IMR-90 (cell line): ENCODE measurements around the gene NPAS3. TPM values are rescaled to one million over a fixed set of nuclear protein-coding genes. Genes with fewer than 3 reads are reported as not detected.

Experiments used
- ATAC-seq: fragments of 200-7000 bp; cut with Tn5 transposase; 2 replicates; pipeline ENCODE4 v1.9.1; 2020; ENCODE audit warnings: low read depth, mild to moderate bottlenecking, moderate library complexity
- BruUV-seq: library from RNA; stranded (reverse); fragments of 400-500 nt; replicated peaks from 2 replicates; lab custom pipeline; 2021; lab: Mats Ljungman, UMichigan
- CTCF ChIA-PET: fragments of 300-600 bp; formaldehyde crosslinking; extraction: SDS; loops from one replicate; lab custom pipeline; 2021; ENCODE audit warnings: antibody characterized with exemption; lab: Yijun Ruan, JAX
- POLR2A ChIA-PET: fragments of 300-600 bp; sonication (Branson Sonifier 250); formaldehyde crosslinking; loops from one replicate; lab custom pipeline; 2022; ENCODE audit warnings: antibody characterized with exemption; ENCODE audit not compliant: unreplicated experiment; lab: Charles Lee
- DNase-seq: peaks from one replicate; pipeline ENCODE4 v3.0.0; 2013
- H2AFZ ChIP-seq: replicated peaks from 2 replicates; pipeline ENCODE3; 2013; ENCODE audit warnings: low read length, mild to moderate bottlenecking; ENCODE audit not compliant: poor library complexity
- H2AK5ac ChIP-seq: 2 replicates; pipeline ENCODE4 v1.6.1; 2013; ENCODE audit warnings: low read depth, low read length, inconsistent platforms
- H2AK9ac ChIP-seq: replicated peaks from 2 replicates; pipeline ENCODE3; 2013; ENCODE audit warnings: mild to moderate bottlenecking, low read depth, low read length, moderate library complexity; ENCODE audit not compliant: poor library complexity
- H2BK120ac ChIP-seq: 2 replicates; pipeline ENCODE4 v1.6.1; 2013; ENCODE audit warnings: low read depth, low read length, inconsistent platforms
- H2BK15ac ChIP-seq: 3 replicates; pipeline ENCODE4 v1.6.1; 2013; ENCODE audit warnings: low read depth, low read length, inconsistent platforms
- H2BK20ac ChIP-seq: 2 replicates; pipeline ENCODE4 v1.6.1; 2013; ENCODE audit warnings: low read depth, mild to moderate bottlenecking, inconsistent platforms, low read length, moderate library complexity
- H2BK5ac ChIP-seq: 2 replicates; pipeline ENCODE4 v1.6.1; 2013; ENCODE audit warnings: mild to moderate bottlenecking, low read depth, low read length, inconsistent platforms; ENCODE audit not compliant: poor library complexity, severe bottlenecking
- H3K14ac ChIP-seq: replicated peaks from 2 replicates; pipeline ENCODE4 v1.6.1; 2013; ENCODE audit warnings: low read depth, low read length, inconsistent platforms
- H3K18ac ChIP-seq: 2 replicates; pipeline ENCODE4 v1.6.1; 2013; ENCODE audit warnings: low read depth, low read length, control low read depth
- H3K23ac ChIP-seq: 2 replicates; pipeline ENCODE4 v1.6.1; 2013; ENCODE audit warnings: low read depth, low read length, inconsistent platforms
- H3K27ac ChIP-seq: 2 replicates; pipeline ENCODE4 v1.5.1; 2013; ENCODE audit warnings: mild to moderate bottlenecking, control low read depth, low read length; ENCODE audit not compliant: insufficient read depth
- H3K27me3 ChIP-seq: 2 replicates; pipeline ENCODE4 v1.6.1; 2013; ENCODE audit warnings: low read length; ENCODE audit not compliant: control insufficient read depth, insufficient read depth
- H3K36me3 ChIP-seq: 2 replicates; pipeline ENCODE4 v1.6.1; 2013; ENCODE audit warnings: low read length, mixed read lengths; ENCODE audit not compliant: control insufficient read depth, insufficient read depth
- H3K4ac ChIP-seq: 2 replicates; pipeline ENCODE4 v1.6.1; 2013; ENCODE audit warnings: low read depth, low read length, inconsistent platforms
- H3K4me1 ChIP-seq: 2 replicates; pipeline ENCODE4 v1.6.1; 2013; ENCODE audit warnings: low read length, mixed read lengths; ENCODE audit not compliant: control insufficient read depth, insufficient read depth
- H3K4me2 ChIP-seq: 2 replicates; pipeline ENCODE4 v1.6.1; 2013; ENCODE audit warnings: low read depth, mild to moderate bottlenecking, control low read depth, low read length, moderate library complexity
- H3K4me3 ChIP-seq: 2 replicates; pipeline ENCODE4 v1.5.1; 2013; ENCODE audit warnings: low read depth, mild to moderate bottlenecking, control low read depth, low read length, moderate library complexity; ENCODE audit not compliant: insufficient read depth
- H3K56ac ChIP-seq: 2 replicates; pipeline ENCODE4 v1.6.1; 2013; ENCODE audit warnings: low read length, inconsistent platforms; ENCODE audit not compliant: insufficient read depth; ENCODE audit errors: extremely low read depth
- H3K79me1 ChIP-seq, 2 experiments: 2 replicates each; pipeline ENCODE4 v1.6.1; 2013; ENCODE audit warnings: low read length in 2 of 2, inconsistent platforms in 1 of 2, low read depth in 1 of 2
- H3K9ac ChIP-seq: 2 replicates; pipeline ENCODE4 v1.6.1; 2013; ENCODE audit warnings: low read depth, low read length, control low read depth
- H3K9me1 ChIP-seq: 2 replicates; pipeline ENCODE4 v1.6.1; 2013; ENCODE audit warnings: low read length, inconsistent platforms; ENCODE audit not compliant: insufficient read depth
- H3K9me3 ChIP-seq: 2 replicates; pipeline ENCODE4 v1.6.1; 2013; ENCODE audit warnings: low read length; ENCODE audit not compliant: control insufficient read depth, insufficient read depth
- H4K20me1 ChIP-seq: 2 replicates; pipeline ENCODE4 v1.6.1; 2013; ENCODE audit warnings: low read length, inconsistent platforms; ENCODE audit not compliant: insufficient read depth
- H4K5ac ChIP-seq: 2 replicates; pipeline ENCODE4 v1.6.1; 2013; ENCODE audit warnings: mild to moderate bottlenecking, low read depth, low read length, control low read depth
- H4K8ac ChIP-seq, 2 experiments: 2 replicates each; pipeline ENCODE4 v1.6.1; 2013; ENCODE audit warnings: low read depth in 2 of 2, low read length in 2 of 2, control low read depth in 1 of 2, inconsistent platforms in 1 of 2
- H4K91ac ChIP-seq: 2 replicates; pipeline ENCODE4 v1.6.1; 2013; ENCODE audit warnings: low read depth, low read length, inconsistent platforms; ENCODE audit not compliant: insufficient read depth
- MAZ ChIP-seq: IDR thresholded peaks from 2 replicates; pipeline ENCODE4 v1.6.1; 2012; ENCODE audit warnings: low read depth, mild to moderate bottlenecking, low read length, improper control_type of control experiment, moderate library complexity, borderline replicate concordance
- NFE2L2 ChIP-seq: fragments of 150-350 bp; IDR thresholded peaks from 2 replicates; pipeline ENCODE4 v1.6.1; 2016; ENCODE audit warnings: low read depth, mild to moderate bottlenecking, low read length
- RAD21 ChIP-seq: IDR thresholded peaks from 2 replicates; pipeline ENCODE4 v1.6.1; 2012; ENCODE audit warnings: low read length, improper control_type of control experiment
- RFX5 ChIP-seq: IDR thresholded peaks from 2 replicates; pipeline ENCODE4 v1.8.0; 2012; ENCODE audit warnings: low read depth, mild to moderate bottlenecking, low read length, moderate library complexity
- WGBS, 2 experiments: methylation state at CpG; one replicate each; pipeline versions ENCODE4 v1.1.5 to v1.1.7; 2013; ENCODE audit warnings: missing lambda C conversion rate in 2 of 2; ENCODE audit not compliant: insufficient read length in 1 of 2; ENCODE audit errors: extremely low coverage in 2 of 2; 5-methylcytosine and 5-hydroxymethylcytosine counted together
- dilution Hi-C: fragments of 300-500 bp; cut with HindIII; formaldehyde crosslinking; loops from one replicate; pipeline ENCODE4 v1.14.3; 2018; ENCODE audit warnings: low sequenced_read_pairs; ENCODE audit not compliant: unreplicated experiment
- in situ Hi-C: fragments of 300-500 bp; cut with MboI; formaldehyde crosslinking; loops from 3 replicates; pipeline ENCODE4 v1.14.3; 2019; ENCODE audit warnings: low sequenced_read_pairs, inconsistent platforms, mixed read lengths
- intact Hi-C: fragments of 100-400 bp; cut with micrococcal nuclease; formaldehyde crosslinking; loops from 2 replicates; pipeline ENCODE4 v1.10.0; 2022
- polyA plus RNA-seq, 3 experiments: library from polyadenylated mRNA; depleted of rRNA; stranded (reverse); fragments of >200 nt; gene quantifications; 2 replicates each; pipeline ENCODE4 v1.2.3, GENCODE V29; 2012; ENCODE audit warnings: low replicate concordance in 1 of 3
- total RNA-seq: library from RNA; depleted of rRNA; stranded (reverse); fragments of >200 nt; gene quantifications from 2 replicates; pipeline ENCODE4 v1.2.3, GENCODE V29; 2012
- TF ChIP-seq, protein P1 (sequence below): fragments of 150-350 bp; IDR thresholded peaks from 2 replicates; pipeline ENCODE4 v1.6.1; 2016; ENCODE audit warnings: low read depth, mild to moderate bottlenecking, low read length, moderate library complexity, borderline replicate concordance
- TF ChIP-seq, protein P2 (sequence below): conservative IDR thresholded peaks from 2 replicates; pipeline ENCODE4 v1.5.1; 2012; ENCODE audit warnings: mild to moderate bottlenecking, low read depth, low read length, improper control_type of control experiment

Gene NPAS3
- total and polyA plus RNA-seq, 2 of the 4 experiments (the other 2 are of a cell fraction), result not detected

DNA sequence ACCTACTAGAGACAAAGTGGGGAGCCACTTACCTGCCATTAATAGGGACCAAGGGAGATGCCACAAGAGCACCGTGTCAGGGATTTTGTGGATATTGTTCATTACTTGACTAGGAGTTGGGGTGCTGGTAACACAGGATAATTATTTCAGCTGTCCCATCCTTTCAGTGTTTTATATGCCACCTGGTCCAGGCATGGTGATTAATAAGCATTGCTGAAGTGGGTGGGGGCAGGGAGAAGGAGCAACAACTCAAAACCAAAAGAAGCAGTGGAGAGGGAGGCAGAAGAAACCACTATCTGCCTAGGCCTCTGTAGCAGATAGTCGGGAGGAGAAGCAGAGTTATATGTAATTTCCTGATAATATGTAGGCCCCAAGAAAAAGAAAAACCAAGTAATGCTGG, 184.6 kb downstream of the NPAS3 start:
- Histone ChIP-seq H2BK5ac (no peak overlapping the region), H3K9me3 (no peaks in the 10 kb centered on the region), H2AK9ac (no peak overlapping the region), H3K56ac (no peak overlapping the region), H3K9me1 (no peaks in the 10 kb centered on the region), H4K20me1 (no peaks in the 10 kb centered on the region), H3K4me1 (no peaks in the 10 kb centered on the region), H3K9ac (no peak overlapping the region), H2AFZ (no peak overlapping the region), H3K27ac (no peak overlapping the region), H3K4ac (no peak overlapping the region), H3K79me1 (no peaks in the 10 kb centered on the region), H4K8ac (no peak overlapping the region), H2AK5ac (no peak overlapping the region), H4K91ac (no peak overlapping the region), H3K36me3 (no peaks in the 10 kb centered on the region), H2BK120ac (no peak overlapping the region), H3K23ac (no peak overlapping the region), H3K14ac (no peak overlapping the region), H3K27me3 (no peaks in the 10 kb centered on the region), H2BK15ac (no peak overlapping the region), H4K5ac (no peak overlapping the region), H3K4me3 (no peak overlapping the region), H3K18ac (no peak overlapping the region), H3K4me2 (no peak overlapping the region), H2BK20ac (no peak overlapping the region)
- BruUV-seq, result no TSS peak
- ATAC-seq (no peak), DNase-seq (no peak)
- in situ Hi-C loops, result no loop called here
- dilution Hi-C loops, result no loop called here
- TF ChIP-seq, protein P1, sequence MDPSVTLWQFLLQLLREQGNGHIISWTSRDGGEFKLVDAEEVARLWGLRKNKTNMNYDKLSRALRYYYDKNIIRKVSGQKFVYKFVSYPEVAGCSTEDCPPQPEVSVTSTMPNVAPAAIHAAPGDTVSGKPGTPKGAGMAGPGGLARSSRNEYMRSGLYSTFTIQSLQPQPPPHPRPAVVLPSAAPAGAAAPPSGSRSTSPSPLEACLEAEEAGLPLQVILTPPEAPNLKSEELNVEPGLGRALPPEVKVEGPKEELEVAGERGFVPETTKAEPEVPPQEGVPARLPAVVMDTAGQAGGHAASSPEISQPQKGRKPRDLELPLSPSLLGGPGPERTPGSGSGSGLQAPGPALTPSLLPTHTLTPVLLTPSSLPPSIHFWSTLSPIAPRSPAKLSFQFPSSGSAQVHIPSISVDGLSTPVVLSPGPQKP, result no peak
- no peak for TF ChIP-seq MAZ
- no peak for TF ChIP-seq NFE2L2
- no peak for TF ChIP-seq RAD21
- TF ChIP-seq RFX5, result no peak
- TF ChIP-seq, protein P2, sequence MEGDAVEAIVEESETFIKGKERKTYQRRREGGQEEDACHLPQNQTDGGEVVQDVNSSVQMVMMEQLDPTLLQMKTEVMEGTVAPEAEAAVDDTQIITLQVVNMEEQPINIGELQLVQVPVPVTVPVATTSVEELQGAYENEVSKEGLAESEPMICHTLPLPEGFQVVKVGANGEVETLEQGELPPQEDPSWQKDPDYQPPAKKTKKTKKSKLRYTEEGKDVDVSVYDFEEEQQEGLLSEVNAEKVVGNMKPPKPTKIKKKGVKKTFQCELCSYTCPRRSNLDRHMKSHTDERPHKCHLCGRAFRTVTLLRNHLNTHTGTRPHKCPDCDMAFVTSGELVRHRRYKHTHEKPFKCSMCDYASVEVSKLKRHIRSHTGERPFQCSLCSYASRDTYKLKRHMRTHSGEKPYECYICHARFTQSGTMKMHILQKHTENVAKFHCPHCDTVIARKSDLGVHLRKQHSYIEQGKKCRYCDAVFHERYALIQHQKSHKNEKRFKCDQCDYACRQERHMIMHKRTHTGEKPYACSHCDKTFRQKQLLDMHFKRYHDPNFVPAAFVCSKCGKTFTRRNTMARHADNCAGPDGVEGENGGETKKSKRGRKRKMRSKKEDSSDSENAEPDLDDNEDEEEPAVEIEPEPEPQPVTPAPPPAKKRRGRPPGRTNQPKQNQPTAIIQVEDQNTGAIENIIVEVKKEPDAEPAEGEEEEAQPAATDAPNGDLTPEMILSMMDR, result no peak
- WGBS, 2 experiments, result no CpG with 5 or more reads among the region's 2 CpGs
- ChIA-PET POLR2A (no interaction called here), CTCF (no interaction called here)
- intact Hi-C loops, result no loop called here
